Fibroblast of the aortic adventitia (primary cell): ENCODE measurements around the gene GSTO1. TPM values are rescaled to one million over a fixed set of nuclear protein-coding genes. Genes with fewer than 3 reads are reported as not detected.
A peak's percentile ranks its signal among the peaks of the same experiment; 100 is the strongest.

ENCODE experiments used
- DNase-seq: peaks from one replicate; pipeline ENCODE4 v3.0.0-alpha.2; 2010; ENCODE audit warnings: low read depth
- H3K4me3 ChIP-seq: 2 replicates; pipeline ENCODE4 v1.5.1; 2011; ENCODE audit warnings: low read depth, mild to moderate bottlenecking, control low read depth, low read length, moderate library complexity
- total RNA-seq: library from RNA; depleted of rRNA; stranded (reverse); fragments of >200 nt; gene quantifications from 2 replicates; pipeline ENCODE4 v1.2.3, GENCODE V29; 2012; ENCODE audit warnings: low replicate concordance
- TF ChIP-seq, protein P1 (sequence below): IDR thresholded peaks from 2 replicates; pipeline ENCODE4 v1.5.1; 2011; ENCODE audit warnings: mild to moderate bottlenecking, low read length, control low read depth, inconsistent platforms; ENCODE audit not compliant: insufficient read depth

GSTO1 gene
- total RNA-seq, 1 donor, result 260 TPM

DNA sequence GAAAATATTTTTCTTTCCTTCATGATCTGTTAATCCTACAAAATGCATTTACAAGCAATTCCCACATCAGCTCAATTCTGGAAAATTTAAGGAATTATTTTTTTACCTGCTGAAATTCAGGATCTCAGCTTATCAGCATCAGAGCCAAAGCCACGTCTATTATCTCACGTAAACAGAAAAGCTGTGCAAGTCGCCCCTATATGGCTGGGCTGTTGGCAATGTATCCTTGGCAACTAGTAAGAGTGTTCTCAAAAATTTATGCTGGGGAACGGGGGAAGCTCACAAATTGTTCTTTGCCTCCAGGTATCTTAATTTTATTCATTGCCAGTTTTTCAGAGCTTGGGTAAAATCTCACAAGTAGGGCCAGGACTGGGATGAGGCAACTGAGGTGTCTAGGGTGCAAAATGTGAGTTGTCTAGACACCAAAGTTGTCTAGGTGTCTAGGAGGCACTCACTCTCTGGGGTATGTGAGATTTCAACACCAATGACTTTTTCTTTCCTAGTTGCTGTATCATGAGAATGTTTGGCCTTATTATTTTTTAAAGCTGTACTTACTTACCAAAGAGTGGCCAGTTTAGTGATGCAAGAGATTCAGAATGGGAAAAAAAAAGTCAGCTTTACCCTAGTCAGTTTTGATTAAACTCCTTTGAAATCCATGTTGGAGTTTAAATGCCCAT lies 19.3 kb downstream of the GSTO1 start:
- TF ChIP-seq, protein P1, sequence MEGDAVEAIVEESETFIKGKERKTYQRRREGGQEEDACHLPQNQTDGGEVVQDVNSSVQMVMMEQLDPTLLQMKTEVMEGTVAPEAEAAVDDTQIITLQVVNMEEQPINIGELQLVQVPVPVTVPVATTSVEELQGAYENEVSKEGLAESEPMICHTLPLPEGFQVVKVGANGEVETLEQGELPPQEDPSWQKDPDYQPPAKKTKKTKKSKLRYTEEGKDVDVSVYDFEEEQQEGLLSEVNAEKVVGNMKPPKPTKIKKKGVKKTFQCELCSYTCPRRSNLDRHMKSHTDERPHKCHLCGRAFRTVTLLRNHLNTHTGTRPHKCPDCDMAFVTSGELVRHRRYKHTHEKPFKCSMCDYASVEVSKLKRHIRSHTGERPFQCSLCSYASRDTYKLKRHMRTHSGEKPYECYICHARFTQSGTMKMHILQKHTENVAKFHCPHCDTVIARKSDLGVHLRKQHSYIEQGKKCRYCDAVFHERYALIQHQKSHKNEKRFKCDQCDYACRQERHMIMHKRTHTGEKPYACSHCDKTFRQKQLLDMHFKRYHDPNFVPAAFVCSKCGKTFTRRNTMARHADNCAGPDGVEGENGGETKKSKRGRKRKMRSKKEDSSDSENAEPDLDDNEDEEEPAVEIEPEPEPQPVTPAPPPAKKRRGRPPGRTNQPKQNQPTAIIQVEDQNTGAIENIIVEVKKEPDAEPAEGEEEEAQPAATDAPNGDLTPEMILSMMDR, result no peak
- DNase-seq, result peak; percentile 57
- no peak overlapping the region for H3K4me3 ChIP-seq

DNA sequence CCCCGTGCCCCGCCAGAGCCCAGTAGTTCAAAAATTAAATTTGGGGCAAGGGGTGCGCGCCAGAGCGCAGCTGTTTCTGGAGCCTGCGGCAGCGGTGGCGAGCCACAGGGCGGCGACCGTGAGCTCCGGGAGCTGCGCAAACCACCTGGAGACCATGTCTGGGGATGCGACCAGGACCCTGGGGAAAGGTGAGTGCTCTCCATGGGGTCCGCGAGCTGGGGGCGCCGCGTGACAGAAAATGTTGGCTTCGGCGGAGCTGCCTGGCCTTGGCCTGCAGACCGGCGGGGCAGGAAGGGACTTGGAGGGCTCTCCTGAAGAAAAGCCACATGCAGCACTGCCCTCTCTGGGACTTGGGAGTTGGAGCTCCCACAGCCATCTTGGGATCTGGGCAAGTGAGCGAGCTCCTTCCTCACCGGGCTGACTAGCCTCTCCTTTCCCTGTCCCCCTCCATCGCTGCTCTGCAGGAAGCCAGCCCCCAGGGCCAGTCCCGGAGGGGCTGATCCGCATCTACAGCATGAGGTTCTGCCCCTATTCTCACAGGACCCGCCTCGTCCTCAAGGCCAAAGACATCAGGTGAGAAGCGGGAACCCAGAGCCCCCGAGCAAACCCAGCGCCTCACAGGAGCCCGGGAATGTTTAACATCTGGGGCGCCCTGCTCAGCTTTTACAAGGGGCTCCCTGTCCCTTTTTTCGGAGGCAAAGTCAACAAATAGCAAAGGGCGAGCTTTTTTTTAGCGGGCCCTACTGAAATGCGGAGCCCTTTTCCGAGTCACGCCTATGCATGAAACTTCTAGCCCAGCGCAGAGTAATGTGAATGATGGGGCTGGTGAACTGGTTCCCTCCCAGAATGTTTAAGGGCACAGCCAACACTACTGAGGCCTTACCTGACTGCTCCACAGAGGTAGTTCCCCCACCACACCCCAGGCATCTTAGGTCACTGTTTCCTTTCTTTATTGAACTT lies 20.4 kb downstream of the GSTO1 start:
- H3K4me3 ChIP-seq, result peak overlapping the region; percentile 53
- TF ChIP-seq, protein P1, result peak; percentile 95
- DNase-seq, result peak; percentile 33

DNA sequence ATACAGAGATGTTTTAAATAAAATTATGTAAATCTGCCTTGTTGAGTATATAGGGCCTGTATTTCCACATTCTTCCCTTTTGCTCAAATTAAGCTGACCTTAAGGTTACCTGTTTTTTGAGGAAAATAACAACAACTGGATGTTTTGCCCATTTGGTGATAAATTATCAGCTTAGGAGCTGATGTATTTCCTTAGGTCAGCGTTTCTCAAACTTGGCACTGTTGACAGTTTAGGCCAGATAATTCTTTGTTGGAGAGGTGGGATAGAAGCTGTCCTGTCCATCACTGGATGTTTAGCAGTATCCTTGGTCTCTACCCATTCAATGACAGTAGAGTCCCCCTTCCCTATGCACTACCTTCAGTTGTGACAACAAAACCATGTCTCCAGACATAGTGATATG lies 21.5 kb downstream of the GSTO1 start:
- TF ChIP-seq, protein P1, result no peak
- no peak for DNase-seq
- no peak overlapping the region for H3K4me3 ChIP-seq

DNA sequence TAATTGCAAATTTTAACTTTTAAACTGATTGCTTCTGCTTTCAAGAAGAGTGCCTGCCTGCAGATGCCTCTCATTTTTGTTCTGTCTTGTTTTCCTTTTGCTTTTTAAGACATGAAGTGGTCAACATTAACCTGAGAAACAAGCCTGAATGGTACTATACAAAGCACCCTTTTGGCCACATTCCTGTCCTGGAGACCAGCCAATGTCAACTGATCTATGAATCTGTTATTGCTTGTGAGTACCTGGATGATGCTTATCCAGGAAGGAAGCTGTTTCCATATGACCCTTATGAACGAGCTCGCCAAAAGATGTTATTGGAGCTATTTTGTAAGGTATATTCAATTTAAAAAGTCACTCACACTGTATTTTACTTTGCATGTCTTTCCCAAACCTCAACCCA lies 23.1 kb downstream of the GSTO1 start:
- no peak overlapping the region for H3K4me3 ChIP-seq
- DNase-seq, result no peak
- TF ChIP-seq, protein P1, result no peak

DNA sequence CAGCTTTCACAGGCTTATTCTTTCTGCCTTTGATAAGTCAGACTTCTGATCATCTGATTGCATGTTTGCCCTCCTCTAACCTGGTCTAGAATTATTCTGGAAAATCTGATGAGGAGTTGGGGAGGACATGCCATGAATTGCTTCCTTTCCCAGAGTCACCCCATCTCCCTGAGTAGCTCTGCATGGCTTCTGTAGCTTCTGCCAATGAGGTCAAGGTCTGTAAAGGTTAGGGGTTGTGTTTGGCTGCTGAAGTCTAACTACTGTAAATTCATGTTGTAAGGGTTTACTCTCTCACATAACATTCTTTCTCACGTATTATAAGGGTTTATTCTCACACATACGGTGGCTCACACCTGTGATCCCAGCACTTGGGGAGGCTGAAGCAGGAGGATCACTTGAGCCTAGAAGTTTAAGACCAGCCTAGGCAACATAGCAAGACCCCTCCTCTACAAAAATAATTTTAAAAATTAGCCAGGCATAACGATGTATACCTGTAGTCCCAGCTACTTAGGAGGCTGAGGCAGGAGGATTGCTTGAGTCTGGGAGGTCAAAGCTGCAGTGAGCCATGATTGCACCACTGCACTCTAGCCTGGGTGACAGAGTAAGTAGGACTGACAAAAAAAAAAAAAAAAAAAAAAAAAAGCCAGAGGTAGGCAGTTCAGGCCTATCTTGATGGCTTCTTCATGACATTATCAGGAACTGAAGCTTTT lies 25.0 kb downstream of the GSTO1 start:
- H3K4me3 ChIP-seq, result no peak overlapping the region
- TF ChIP-seq, protein P1, result no peak
- DNase-seq, result no peak

DNA sequence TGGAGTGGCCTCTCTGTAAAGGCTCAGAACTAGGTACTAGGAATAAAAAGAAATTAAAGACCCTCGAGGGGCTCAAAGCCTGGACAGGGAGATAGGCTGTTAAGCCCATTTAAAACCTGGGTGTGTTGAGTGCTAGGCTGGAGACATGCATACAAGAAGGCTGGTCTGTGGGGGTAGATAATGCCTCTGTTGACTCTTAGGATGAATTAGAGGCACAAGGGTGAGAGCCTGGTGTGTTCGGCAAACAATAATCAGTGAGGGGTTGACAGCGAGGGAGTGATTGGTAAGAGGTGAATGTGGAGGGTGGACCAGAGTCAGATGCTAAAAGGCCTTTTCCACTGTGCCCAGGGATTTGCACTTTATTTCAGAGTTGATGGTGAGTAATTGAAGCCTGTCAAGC lies 27.0 kb downstream of the GSTO1 start:
- TF ChIP-seq, protein P1, result no peak
- H3K4me3 ChIP-seq, result no peak overlapping the region
- DNase-seq, result no peak
